Type B pancreatic cell (in vitro differentiated cells): ENCODE data around the gene CFDP1. TPM values are rescaled to one million over a fixed set of nuclear protein-coding genes. Genes with fewer than 3 reads are reported as not detected.
A peak's percentile ranks its signal among the peaks of the same experiment; 100 is the strongest.

ENCODE experiments used
- DNase-seq: peaks from one replicate; pipeline ENCODE4 v3.0.0; 2021; ENCODE audit warnings: mixed read lengths; ENCODE audit not compliant: unreplicated experiment; ENCODE audit errors: extremely low spot score
- H3K27ac Mint-ChIP-seq: 2 replicates; pipeline ENCODE4 v1.8.0; 2021; ENCODE audit warnings: mild to moderate bottlenecking, mixed read lengths
- H3K27me3 Mint-ChIP-seq: 2 replicates; pipeline ENCODE4 v1.8.0; 2021; ENCODE audit warnings: mixed read lengths
- H3K36me3 Mint-ChIP-seq: 2 replicates; pipeline ENCODE4 v1.8.0; 2021; ENCODE audit warnings: mixed read lengths
- H3K4me1 Mint-ChIP-seq: one replicate; pipeline ENCODE4 v1.8.0; 2021; ENCODE audit warnings: mixed read lengths; ENCODE audit not compliant: unreplicated experiment
- H3K4me3 Mint-ChIP-seq: 2 replicates; pipeline ENCODE4 v1.8.0; 2021; ENCODE audit warnings: mild to moderate bottlenecking, mixed read lengths
- H3K9me3 Mint-ChIP-seq: 2 replicates; pipeline ENCODE4 v1.8.0; 2021; ENCODE audit warnings: mixed read lengths
- total RNA-seq: library from RNA; stranded (reverse); gene quantifications from 2 replicates; pipeline ENCODE4 v1.2.1, GENCODE V29; 2021; ENCODE audit warnings: low replicate concordance
- TF ChIP-seq, protein P1 (sequence below): fragments of 200-600 bp; sonication (generic); conservative IDR thresholded peaks from 2 replicates; pipeline ENCODE4 v1.5.0; 2021; ENCODE audit warnings: antibody characterized with exemption, mild to moderate bottlenecking

The CFDP1 gene
- total RNA-seq, 1 donor from 2014 or later: 84.9 TPM

GRCh38 chr16:75315539-75316306, 117.6 kb downstream of the CFDP1 start:
- Mint-ChIP-seq H3K4me1 (peaks cover 12% of the 10 kb centered on the region), H3K9me3 (no peaks in the 10 kb centered on the region), H3K27me3 (no peaks in the 10 kb centered on the region), H3K27ac (no peak overlapping the region), H3K4me3 (no peak overlapping the region), H3K36me3 (peaks cover 10% of the 10 kb centered on the region)
- DNase-seq: no peak
- TF ChIP-seq, protein P1, sequence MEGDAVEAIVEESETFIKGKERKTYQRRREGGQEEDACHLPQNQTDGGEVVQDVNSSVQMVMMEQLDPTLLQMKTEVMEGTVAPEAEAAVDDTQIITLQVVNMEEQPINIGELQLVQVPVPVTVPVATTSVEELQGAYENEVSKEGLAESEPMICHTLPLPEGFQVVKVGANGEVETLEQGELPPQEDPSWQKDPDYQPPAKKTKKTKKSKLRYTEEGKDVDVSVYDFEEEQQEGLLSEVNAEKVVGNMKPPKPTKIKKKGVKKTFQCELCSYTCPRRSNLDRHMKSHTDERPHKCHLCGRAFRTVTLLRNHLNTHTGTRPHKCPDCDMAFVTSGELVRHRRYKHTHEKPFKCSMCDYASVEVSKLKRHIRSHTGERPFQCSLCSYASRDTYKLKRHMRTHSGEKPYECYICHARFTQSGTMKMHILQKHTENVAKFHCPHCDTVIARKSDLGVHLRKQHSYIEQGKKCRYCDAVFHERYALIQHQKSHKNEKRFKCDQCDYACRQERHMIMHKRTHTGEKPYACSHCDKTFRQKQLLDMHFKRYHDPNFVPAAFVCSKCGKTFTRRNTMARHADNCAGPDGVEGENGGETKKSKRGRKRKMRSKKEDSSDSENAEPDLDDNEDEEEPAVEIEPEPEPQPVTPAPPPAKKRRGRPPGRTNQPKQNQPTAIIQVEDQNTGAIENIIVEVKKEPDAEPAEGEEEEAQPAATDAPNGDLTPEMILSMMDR: no peak

DNA sequence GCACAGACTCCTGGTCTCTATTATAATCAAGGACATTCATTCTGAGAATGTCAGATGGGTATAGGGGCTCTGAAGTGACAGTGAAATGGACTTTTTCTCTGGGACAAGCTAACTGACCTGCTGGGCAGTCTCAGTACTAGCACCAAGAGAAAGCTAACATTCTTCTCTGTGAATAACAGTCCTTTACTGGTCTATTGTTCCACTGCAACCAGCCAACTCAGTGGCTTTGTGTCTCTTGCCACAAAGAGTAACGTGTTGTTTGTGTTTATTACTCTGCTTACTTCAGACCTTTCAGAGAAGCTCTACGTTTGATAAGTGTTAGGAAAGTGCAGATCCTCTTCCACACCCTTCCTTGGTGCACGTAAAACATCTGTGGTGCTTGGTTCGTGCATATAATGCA, 120.4 kb downstream of the CFDP1 start:
- no peaks in the 10 kb centered on the region for H3K27me3 Mint-ChIP-seq
- no peak for DNase-seq
- no peak overlapping the region for H3K27ac Mint-ChIP-seq
- H3K4me1 Mint-ChIP-seq: peaks cover 9% of the 10 kb centered on the region
- TF ChIP-seq, protein P1: no peak
- H3K9me3 Mint-ChIP-seq: no peaks in the 10 kb centered on the region
- peaks cover 15% of the 10 kb centered on the region for H3K36me3 Mint-ChIP-seq
- no peak overlapping the region for H3K4me3 Mint-ChIP-seq

DNA sequence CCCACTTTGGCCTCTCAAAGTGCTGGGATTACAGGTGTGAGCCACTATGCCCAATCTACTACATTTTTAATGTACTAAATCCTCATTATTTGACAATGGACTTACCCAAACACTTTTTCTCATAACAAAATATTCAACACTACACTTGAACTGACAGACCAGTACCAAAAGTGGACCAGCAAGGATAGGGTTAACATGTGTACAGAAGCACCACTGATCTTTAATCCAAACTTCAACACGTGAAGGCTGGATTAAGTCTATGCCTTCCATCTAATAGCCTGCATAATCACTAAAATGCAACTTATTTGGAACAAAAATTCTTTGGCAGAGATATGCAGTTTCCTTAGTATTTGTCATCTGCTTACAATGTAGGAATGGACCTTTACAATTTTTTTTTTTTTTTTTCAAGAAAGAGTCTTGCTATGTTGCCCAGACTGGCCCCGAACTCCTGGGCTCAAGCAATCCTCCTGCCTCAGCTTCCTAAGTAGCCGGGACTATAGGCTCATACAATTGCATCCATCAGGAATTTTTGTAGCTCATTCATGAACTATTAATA, 121.8 kb downstream of the CFDP1 start:
- H3K36me3 Mint-ChIP-seq: peaks cover 11% of the 10 kb centered on the region
- H3K9me3 Mint-ChIP-seq: no peaks in the 10 kb centered on the region
- H3K27me3 Mint-ChIP-seq: no peaks in the 10 kb centered on the region
- peaks cover 15% of the 10 kb centered on the region for H3K4me1 Mint-ChIP-seq
- TF ChIP-seq, protein P1: no peak
- H3K27ac Mint-ChIP-seq: no peak overlapping the region
- no peak for DNase-seq
- no peak overlapping the region for H3K4me3 Mint-ChIP-seq

GRCh38 chr16:75310541-75310940, 122.8 kb downstream of the CFDP1 start:
- TF ChIP-seq, protein P1: no peak

GRCh38 chr16:75309899-75310430, 123.3 kb downstream of the CFDP1 start:
- H3K27ac Mint-ChIP-seq: peak overlapping the region; percentile 62
- H3K4me1 Mint-ChIP-seq: peaks cover 29% of the 10 kb centered on the region

More at GRCh38 chr16:75310541-75310940, 122.8 kb downstream of the CFDP1 start:
- Mint-ChIP-seq H3K36me3 (peaks cover 11% of the 10 kb centered on the region), H3K4me3 (no peak overlapping the region), H3K27me3 (no peaks in the 10 kb centered on the region), H3K9me3 (no peaks in the 10 kb centered on the region), H3K27ac (peak overlapping the region; percentile 62), H3K4me1 (peaks cover 24% of the 10 kb centered on the region)
- no peak for DNase-seq

More at GRCh38 chr16:75309899-75310430, 123.3 kb downstream of the CFDP1 start:
- H3K4me3 Mint-ChIP-seq: no peak overlapping the region
- DNase-seq: no peak
- TF ChIP-seq, protein P1: no peak
- H3K9me3 Mint-ChIP-seq: no peaks in the 10 kb centered on the region
- no peaks in the 10 kb centered on the region for H3K27me3 Mint-ChIP-seq
- H3K36me3 Mint-ChIP-seq: peaks cover 13% of the 10 kb centered on the region
